Endodermal cell (in vitro differentiated cells): ENCODE results near the gene GINS3. TPM values are rescaled to one million over a fixed set of nuclear protein-coding genes. Genes with fewer than 3 reads are reported as not detected.
"Not testable (repeated sequence)": the region's sequence is repeated elsewhere in the genome, so short reads cannot be mapped to it uniquely, and the experiment has no call there.

Experiments used
- DNase-seq: peaks from one replicate; pipeline ENCODE4 v3.0.0-alpha.2; 2017
- H3K27ac ChIP-seq: 2 replicates; pipeline ENCODE4 v1.5.1; 2013; ENCODE audit warnings: mild to moderate bottlenecking, low read depth, low read length, moderate library complexity
- H3K27me3 ChIP-seq: 2 replicates; pipeline ENCODE4 v1.6.1; 2013; ENCODE audit warnings: mild to moderate bottlenecking, low read length, moderate library complexity; ENCODE audit not compliant: insufficient read depth, control insufficient read depth, poor library complexity, severe bottlenecking
- H3K36me3 ChIP-seq: 2 replicates; pipeline ENCODE4 v1.7.0; 2013; ENCODE audit warnings: mild to moderate bottlenecking, low read length, moderate library complexity; ENCODE audit not compliant: control insufficient read depth, insufficient read depth
- H3K4me1 ChIP-seq: one replicate; pipeline ENCODE4 v1.7.0; 2013; ENCODE audit warnings: low read length; ENCODE audit not compliant: control insufficient read depth, insufficient read depth
- H3K4me3 ChIP-seq: 2 replicates; pipeline ENCODE4 v1.5.1; 2013; ENCODE audit warnings: mild to moderate bottlenecking, low read length, moderate library complexity
- H3K9ac ChIP-seq: 2 replicates; pipeline ENCODE4 v1.6.1; 2013; ENCODE audit warnings: mild to moderate bottlenecking, low read length, moderate library complexity; ENCODE audit not compliant: poor library complexity, severe bottlenecking; ENCODE audit errors: extremely low read depth
- H3K9me3 ChIP-seq: 2 replicates; pipeline ENCODE4 v1.6.1; 2013; ENCODE audit warnings: mild to moderate bottlenecking, low read length, moderate library complexity; ENCODE audit not compliant: control insufficient read depth
- H3K27ac Mint-ChIP-seq: 2 replicates; pipeline ENCODE4 v1.8.0; 2020; ENCODE audit warnings: mixed read lengths
- H3K27me3 Mint-ChIP-seq: 2 replicates; pipeline ENCODE4 v1.8.0; 2021; ENCODE audit warnings: mild to moderate bottlenecking, mixed read lengths; ENCODE audit not compliant: insufficient read depth
- H3K36me3 Mint-ChIP-seq: 2 replicates; pipeline ENCODE4 v1.8.0; 2020; ENCODE audit warnings: low read depth, mixed read lengths
- H3K4me1 Mint-ChIP-seq: 2 replicates; pipeline ENCODE4 v1.8.0; 2020; ENCODE audit warnings: mixed read lengths
- H3K4me3 Mint-ChIP-seq: 2 replicates; pipeline ENCODE4 v1.8.0; 2020; ENCODE audit warnings: mild to moderate bottlenecking, moderate library complexity, mixed read lengths
- H3K9me3 Mint-ChIP-seq: 2 replicates; pipeline ENCODE4 v1.8.0; 2020; ENCODE audit warnings: mild to moderate bottlenecking, mixed read lengths
- CTCF ChIP-seq: fragments of 200-600 bp; sonication (generic); conservative IDR thresholded peaks from 2 replicates; pipeline ENCODE4 v1.5.0; 2021; ENCODE audit warnings: antibody characterized with exemption, mild to moderate bottlenecking
- WGBS, 2 experiments: methylation state at CpG; one replicate each; pipeline versions ENCODE4 v1.1.5 to v1.1.7; 2013; ENCODE audit warnings: missing lambda C conversion rate in 2 of 2, mixed read lengths in 1 of 2; ENCODE audit not compliant: insufficient coverage in 1 of 2, insufficient read length in 1 of 2; 5-methylcytosine and 5-hydroxymethylcytosine counted together
- total RNA-seq, 2 donors: library from RNA; stranded (reverse); fragmentation: NEBNext Ultra II Directional in 1 of 2; extraction: Animal tissue kit (Norgen Biotek cat#: 25700) in 1 of 2; gene quantifications; 2 replicates in 1 of 2; 3 replicates in 1 of 2; pipeline ENCODE4 v1.2.1, GENCODE V29; 2021

The GINS3 gene
- total RNA-seq, 2 donors from 2014 or later: 10.5 to 14.7 TPM

- Mint-ChIP-seq H3K27ac (no peak overlapping the region), H3K27me3 (peaks cover 32% of the 10 kb centered on the region), H3K9me3 (peaks cover 12% of the 10 kb centered on the region), H3K4me3 (no peak overlapping the region), H3K36me3 (peaks cover 8% of the 10 kb centered on the region), H3K4me1 (no peaks in the 10 kb centered on the region)
- no peaks in the 10 kb centered on the region for H3K9me3 ChIP-seq
- no peak for DNase-seq
- no peak for TF ChIP-seq CTCF
- H3K36me3 ChIP-seq: peaks cover 9% of the 10 kb centered on the region
- no peak overlapping the region for H3K27ac ChIP-seq
- H3K4me3 ChIP-seq: no peak overlapping the region
- H3K27me3 ChIP-seq: peaks cover 32% of the 10 kb centered on the region
- H3K9ac ChIP-seq: no peak overlapping the region
- H3K4me1 ChIP-seq: no peaks in the 10 kb centered on the region
Measured at GRCh38 chr16:58389724-58390123, 2.5 kb upstream of the GINS3 start.

- 80 to 93% methylated on average over 1 to 2 of the region's 2 CpGs for WGBS, 2 experiments
- H3K36me3 Mint-ChIP-seq: peaks cover 18% of the 10 kb centered on the region
- H3K9me3 Mint-ChIP-seq: peaks cover 29% of the 10 kb centered on the region
- no peak overlapping the region for H3K27ac ChIP-seq
- peaks cover 32% of the 10 kb centered on the region for H3K27me3 Mint-ChIP-seq
- H3K4me1 Mint-ChIP-seq: no peaks in the 10 kb centered on the region
- H3K36me3 ChIP-seq: peaks cover 12% of the 10 kb centered on the region
- H3K9ac ChIP-seq: peak overlapping the region; percentile 75
- peak overlapping the region; percentile 99 for H3K27ac Mint-ChIP-seq
- H3K27me3 ChIP-seq: peaks cover 32% of the 10 kb centered on the region
- TF ChIP-seq CTCF: no peak
- no peaks in the 10 kb centered on the region for H3K9me3 ChIP-seq
- peak overlapping the region; percentile 100 for H3K4me3 Mint-ChIP-seq
- no peak for DNase-seq
- H3K4me1 ChIP-seq: no peaks in the 10 kb centered on the region
- peak overlapping the region; percentile 90 for H3K4me3 ChIP-seq
Measured at GRCh38 chr16:58393138-58393504, 850 bp downstream of the GINS3 start.

GRCh38 chr16:58396897-58397296 lies 4.6 kb downstream of the GINS3 start:
- not testable (repeated sequence) for H3K27me3 ChIP-seq, H3K27ac Mint-ChIP-seq, H3K4me3 ChIP-seq, H3K27ac ChIP-seq, H3K4me1 ChIP-seq, H3K4me1 Mint-ChIP-seq, H3K4me3 Mint-ChIP-seq, H3K27me3 Mint-ChIP-seq, DNase-seq, H3K9ac ChIP-seq, H3K9me3 ChIP-seq
- H3K9me3 Mint-ChIP-seq: peaks cover 42% of the 10 kb centered on the region
- peaks cover 38% of the 10 kb centered on the region for H3K36me3 Mint-ChIP-seq
- WGBS, 2 experiments: 97% methylated on average over 19 of the region's 26 CpGs; no CpG with 5 or more reads in 1 of the 2 experiments
- H3K36me3 ChIP-seq: peaks cover 20% of the 10 kb centered on the region
